IMR-90 (cell line): ENCODE data around the gene ATP5F1C.

Experiments
- BHLHE40 ChIP-seq: fragments of 150-350 bp; IDR thresholded peaks from 2 replicates; pipeline ENCODE4 v1.6.1; 2016; ENCODE audit warnings: mild to moderate bottlenecking, low read depth, low read length
- RAD21 ChIP-seq: IDR thresholded peaks from 2 replicates; pipeline ENCODE4 v1.6.1; 2012; ENCODE audit warnings: low read length, improper control_type of control experiment
- USF2 ChIP-seq: fragments of 150-350 bp; IDR thresholded peaks from 2 replicates; pipeline ENCODE4 v1.6.1; 2017; ENCODE audit warnings: mild to moderate bottlenecking, antibody characterized with exemption, low read length, low read depth
- TF ChIP-seq, protein P1 (sequence below): conservative IDR thresholded peaks from 2 replicates; pipeline ENCODE4 v1.5.1; 2012; ENCODE audit warnings: mild to moderate bottlenecking, low read depth, low read length, improper control_type of control experiment

DNA sequence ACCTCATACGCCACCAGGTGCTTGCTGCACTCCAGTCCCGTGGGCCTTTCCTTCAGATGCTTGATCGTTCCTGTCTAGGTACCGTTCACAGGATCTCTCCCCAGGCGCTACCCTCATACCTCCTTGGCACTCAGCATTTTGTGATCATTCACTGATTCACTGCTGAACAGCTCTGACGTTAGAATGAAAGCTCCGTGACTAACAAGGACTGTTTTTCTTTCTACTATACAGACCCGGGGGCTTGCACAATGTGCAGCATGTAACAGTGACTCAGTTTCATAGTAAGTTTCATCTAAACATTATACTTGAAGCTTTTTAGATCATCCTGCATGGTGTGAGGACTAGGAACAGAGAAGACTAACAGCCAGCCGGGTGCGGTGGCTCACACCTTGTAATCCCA is 20.8 kb upstream of the ATP5F1C start:
- no peak for TF ChIP-seq RAD21
- TF ChIP-seq USF2, result no peak
- TF ChIP-seq, protein P1, sequence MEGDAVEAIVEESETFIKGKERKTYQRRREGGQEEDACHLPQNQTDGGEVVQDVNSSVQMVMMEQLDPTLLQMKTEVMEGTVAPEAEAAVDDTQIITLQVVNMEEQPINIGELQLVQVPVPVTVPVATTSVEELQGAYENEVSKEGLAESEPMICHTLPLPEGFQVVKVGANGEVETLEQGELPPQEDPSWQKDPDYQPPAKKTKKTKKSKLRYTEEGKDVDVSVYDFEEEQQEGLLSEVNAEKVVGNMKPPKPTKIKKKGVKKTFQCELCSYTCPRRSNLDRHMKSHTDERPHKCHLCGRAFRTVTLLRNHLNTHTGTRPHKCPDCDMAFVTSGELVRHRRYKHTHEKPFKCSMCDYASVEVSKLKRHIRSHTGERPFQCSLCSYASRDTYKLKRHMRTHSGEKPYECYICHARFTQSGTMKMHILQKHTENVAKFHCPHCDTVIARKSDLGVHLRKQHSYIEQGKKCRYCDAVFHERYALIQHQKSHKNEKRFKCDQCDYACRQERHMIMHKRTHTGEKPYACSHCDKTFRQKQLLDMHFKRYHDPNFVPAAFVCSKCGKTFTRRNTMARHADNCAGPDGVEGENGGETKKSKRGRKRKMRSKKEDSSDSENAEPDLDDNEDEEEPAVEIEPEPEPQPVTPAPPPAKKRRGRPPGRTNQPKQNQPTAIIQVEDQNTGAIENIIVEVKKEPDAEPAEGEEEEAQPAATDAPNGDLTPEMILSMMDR, result no peak
- TF ChIP-seq BHLHE40, result no peak
